SKM-1 (cell line): ENCODE measurements around the gene RAB19.
"Not testable (repeated sequence)": the region's sequence is repeated elsewhere in the genome, so short reads cannot be mapped to it uniquely, and the experiment has no call there.

Source experiments
- DNase-seq: peaks from one replicate; lab custom pipeline; 2025; ENCODE audit not compliant: unreplicated experiment; lab: John Stamatoyannopoulos, UW

Gene RAB19

GRCh38 chr7:140400381-140400780, 3.5 kb upstream of the RAB19 start:
- no peak for DNase-seq

GRCh38 chr7:140402178-140402835, 1.6 kb upstream of the RAB19 start:
- DNase-seq, result no peak

DNA sequence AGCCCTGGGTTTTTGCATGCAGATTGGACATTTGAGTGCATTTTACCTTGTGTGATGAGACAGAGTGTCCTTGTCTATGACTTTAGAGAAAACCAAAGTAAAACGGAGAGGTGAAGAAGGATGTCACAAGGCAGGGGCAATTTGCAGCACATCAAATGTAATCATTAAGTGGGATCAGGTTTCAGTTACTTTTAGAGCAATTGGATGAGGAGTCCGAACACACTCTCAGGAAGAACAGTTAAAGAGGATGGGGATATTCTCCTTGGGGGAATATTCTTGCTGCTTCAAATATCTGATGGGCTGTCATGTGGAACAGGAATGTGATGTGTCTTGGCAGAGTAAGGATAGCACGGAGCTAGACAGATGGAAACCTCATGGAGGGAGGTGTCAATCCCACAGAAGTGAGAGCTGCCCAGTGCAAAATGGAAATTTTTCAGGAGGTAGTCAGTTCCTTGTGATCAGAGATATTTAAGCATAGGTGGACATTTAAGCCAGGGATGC, 757 bp downstream of the RAB19 start:
- DNase-seq, result no peak

GRCh38 chr7:140415361-140415760, 11.5 kb downstream of the RAB19 start:
- no peak for DNase-seq

DNA sequence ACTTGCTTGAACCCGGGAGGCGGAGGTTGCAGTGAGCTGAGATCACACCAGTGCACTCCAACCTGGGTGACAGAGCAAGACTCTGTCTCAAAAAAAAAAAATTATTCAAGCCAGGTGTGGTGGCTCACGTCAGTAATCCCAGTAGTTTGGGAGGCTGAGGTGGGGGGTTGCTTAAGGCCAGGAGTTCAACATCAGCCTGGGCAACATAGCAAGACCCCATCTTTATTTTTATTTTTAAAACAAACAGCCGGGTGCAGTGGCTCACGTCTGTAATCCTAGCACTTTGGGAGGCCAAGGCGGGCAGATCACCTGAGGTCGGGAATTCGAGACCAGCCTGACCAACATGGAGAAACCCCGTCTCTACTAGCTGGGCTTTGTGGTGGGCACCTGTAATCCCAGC, 12.0 kb downstream of the RAB19 start:
- DNase-seq, result not testable (repeated sequence)

DNA sequence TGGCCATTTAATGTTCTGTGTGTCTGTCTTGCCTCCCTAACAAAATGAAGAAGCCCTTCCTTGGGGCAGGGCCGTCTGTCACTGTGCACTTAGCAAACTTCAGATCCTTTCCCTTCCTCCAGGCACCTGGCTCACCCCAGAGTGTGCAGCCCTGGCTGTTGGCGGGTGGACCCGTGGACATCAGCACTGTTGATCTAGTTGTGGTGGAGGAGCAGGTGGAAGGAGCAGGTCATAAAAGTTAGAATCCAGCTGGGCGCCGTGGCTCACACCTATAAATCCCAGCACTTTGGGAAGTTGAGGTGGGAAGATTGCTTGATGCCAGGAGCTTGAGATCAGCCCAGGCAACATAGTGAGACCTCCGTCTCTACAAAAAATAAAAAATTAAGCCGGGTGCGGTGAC, 12.7 kb downstream of the RAB19 start:
- DNase-seq, result no peak

DNA sequence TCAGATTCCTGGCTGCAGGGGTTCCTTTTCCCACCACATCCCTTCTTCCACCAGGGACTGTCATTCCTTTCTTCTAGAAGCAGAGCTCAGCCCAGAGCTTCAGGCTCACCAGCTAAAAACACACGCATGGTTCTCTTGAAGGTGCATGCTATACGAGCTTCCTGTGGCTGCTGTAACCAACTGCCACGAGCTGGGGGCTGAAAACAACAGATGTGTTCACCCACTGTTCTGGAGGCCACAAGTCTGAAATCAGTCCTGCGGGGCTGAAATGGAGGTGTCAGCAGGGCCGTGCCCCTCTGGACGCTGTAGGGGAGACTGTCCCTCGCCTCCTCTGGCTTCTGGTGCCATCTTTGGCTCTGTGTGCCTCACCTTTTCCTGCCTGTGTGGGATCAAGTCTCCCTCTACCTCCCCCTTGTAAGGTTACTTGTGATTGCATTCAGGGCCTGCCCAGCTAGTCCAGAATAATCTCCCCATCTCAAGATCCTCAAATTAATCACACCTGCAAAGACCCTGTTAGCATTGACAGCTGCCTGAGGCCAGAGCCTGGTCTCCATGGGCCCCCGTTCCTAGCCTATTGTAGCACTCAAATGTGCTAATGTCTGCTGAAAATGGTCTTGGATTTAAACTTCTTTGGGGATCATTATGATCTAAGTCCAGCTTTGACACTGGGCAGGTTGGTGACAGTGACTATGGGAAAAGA, 13.7 kb downstream of the RAB19 start:
- DNase-seq, result no peak

DNA sequence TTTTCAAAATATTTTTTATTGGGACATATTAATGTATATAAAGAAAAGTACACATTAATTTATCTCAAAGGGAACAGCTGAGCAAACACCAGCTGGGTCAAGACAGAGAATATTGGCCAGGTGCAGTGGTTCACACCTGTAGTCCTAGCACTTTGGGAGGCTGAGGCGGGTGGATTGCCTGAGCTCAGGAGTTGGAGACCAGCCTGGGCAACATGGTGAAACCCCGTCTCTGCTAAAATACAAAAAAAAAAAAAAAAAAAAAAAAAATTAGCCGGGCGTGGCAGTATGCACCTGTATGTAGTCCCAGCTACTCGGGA, 14.3 kb downstream of the RAB19 start:
- not testable (repeated sequence) for DNase-seq

DNA sequence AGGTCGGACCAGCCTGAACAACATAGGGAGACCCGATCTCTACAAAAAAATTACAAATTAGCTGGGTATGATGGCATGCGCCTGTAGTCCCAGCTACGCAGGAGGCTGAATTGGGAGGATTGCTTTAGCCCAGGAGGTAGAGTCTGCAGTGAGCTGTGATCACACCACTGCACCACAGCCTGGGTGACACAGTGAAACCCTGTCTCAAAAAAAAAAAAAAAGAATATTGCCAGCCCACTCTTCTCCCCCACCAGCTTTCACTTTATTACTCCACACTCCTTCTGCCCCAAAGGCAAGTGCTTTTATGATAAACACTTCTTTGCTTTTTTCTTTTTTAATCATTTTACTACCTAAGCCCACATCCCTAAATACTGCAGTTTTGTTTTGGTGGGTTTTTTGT, 14.8 kb downstream of the RAB19 start:
- DNase-seq, result no peak

DNA sequence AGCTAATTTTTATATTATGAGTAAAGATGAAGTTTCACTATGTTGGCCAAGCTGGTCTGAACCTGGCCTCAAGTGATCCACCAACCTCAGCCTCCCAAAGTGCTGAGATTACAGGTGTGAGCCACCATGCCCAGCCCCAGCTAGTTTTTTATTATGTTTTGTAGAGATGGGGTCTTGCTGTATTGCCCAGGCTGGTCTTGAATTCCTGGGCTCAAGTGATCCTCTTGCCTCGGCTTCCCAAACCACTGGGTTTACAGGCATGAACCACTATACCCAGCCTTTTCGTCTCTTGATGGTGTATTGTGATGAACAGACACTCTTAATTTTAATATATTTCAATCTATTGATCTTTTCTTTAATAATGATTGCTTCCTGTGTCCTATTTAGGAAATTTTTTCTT, 17.7 kb downstream of the RAB19 start:
- no peak for DNase-seq

GRCh38 chr7:140423501-140423900, 19.6 kb downstream of the RAB19 start:
- DNase-seq, result no peak

DNA sequence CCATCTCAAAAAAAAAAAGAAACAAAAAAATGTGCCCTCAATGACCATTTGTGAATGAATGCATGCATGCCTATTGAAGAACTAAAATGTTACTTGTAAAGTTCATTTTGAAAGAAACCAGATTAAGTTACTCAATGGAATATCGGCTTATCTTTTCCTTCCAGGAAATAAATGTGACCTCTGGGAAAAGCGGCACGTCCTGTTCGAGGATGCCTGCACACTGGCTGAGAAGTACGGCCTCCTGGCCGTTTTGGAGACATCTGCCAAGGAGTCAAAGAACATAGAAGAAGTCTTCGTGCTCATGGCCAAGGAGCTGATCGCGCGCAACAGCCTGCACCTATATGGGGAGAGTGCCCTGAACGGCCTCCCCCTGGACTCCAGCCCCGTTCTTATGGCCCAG, 21.9 kb downstream of the RAB19 start:
- DNase-seq, result no peak

DNA sequence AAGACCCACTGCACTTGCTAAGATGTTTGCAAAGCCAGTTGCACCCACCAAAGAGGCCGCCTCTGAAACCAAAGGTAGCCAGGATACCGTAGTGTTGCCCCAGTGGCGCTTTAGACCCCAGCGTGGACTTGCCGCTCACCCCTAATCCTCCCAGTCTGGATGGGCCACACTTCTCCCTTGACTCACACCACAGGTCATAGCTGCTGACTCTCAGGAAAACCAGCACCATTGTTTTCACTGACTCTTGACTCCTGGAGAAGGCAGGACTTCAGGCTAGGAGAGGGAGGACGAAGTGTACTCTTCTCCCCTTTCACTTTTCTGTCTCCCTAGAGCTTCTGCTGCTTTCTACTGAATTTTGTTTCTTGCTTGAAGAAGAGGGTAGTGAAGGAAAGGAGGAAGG, 22.3 kb downstream of the RAB19 start:
- DNase-seq, result no peak

- no peak for DNase-seq
Observed at GRCh38 chr7:140433396-140433795, 29.5 kb downstream of the RAB19 start.

- no peak for DNase-seq
Observed at GRCh38 chr7:140435252-140435895, 31.5 kb downstream of the RAB19 start.

- DNase-seq, result no peak
Observed at GRCh38 chr7:140439359-140439758, 35.5 kb downstream of the RAB19 start.

DNA sequence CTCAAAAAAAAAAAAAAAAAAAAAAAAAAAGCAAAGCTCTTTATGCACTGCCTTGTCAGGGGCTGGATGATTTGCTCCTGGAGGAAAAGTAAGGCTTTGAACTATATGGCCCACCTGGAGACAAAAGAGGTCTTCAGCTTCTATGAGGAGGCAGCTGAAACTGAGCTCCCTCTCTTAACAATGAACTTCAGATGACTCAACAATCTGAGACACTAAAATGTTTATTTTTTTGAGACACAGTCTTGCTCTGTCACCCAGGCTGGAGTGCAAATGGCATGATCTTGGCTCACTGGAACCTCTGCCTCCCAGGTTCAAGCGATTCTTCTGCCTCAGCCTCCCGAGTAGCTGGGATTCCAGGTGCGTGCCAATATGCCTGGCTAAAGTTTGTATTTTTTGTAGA, 36.7 kb downstream of the RAB19 start:
- no peak for DNase-seq

DNA sequence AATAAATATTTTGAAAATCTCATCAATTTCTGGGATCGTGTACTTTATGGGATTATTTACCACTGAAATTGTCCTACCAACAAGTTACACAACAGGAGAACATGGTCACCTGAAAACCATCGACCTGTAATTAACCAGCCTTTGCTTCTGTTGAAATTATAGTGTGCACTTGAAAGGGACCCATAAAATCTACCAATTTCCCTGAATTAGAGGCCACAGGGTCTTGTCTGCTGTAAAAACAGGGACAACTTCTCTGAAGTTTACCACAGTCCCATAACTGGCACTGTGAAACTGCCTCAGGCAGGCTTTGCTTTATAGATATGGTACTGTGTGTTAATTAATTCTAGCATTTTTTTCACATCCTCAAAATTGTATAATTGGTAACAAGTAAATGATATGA, 37.7 kb downstream of the RAB19 start:
- DNase-seq, result no peak

GRCh38 chr7:140446467-140446866, 42.6 kb downstream of the RAB19 start:
- DNase-seq, result no peak

GRCh38 chr7:140447841-140448240, 44.0 kb downstream of the RAB19 start:
- DNase-seq, result no peak

DNA sequence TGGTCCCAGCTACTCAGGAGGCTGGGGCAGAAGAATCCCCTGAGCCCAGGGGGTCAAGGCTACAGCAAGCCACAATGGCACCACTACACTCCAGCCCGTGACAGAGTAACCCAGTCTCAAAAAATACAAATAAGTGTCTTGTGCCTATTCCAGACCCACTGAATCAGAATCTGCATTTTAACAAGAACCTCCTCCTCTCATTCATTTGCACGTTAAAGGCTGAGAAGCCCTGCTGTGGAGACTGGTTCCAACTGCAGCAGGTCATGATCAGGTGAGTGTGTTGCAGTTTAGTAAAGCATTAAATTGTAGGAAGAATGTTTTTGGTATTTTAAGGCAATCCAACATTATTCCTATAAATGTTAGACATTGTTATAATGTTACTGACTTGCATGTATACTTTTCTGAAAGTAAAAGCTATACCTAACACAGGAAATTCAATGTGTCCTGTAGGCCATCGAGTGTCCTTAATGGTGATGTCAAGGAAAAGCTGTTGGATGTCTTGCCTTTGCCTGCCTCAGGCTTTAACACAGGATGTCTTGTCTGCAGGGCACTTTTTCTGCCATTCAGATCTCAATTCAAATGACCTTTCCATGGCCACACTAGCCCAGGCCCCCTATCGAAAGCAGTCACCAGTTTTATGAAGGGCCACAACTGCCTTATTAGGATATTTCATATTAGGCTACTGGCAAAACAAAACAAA, 45.1 kb downstream of the RAB19 start:
- DNase-seq, result no peak

- no peak for DNase-seq
Observed at GRCh38 chr7:140451716-140452115, 47.9 kb downstream of the RAB19 start.
